Keratinocyte (primary cell): ENCODE results near the gene THAP10. TPM values are rescaled to one million over a fixed set of nuclear protein-coding genes. Genes with fewer than 3 reads are reported as not detected.

Experiments
- DNase-seq: peaks from one replicate; pipeline ENCODE4 v3.0.0-alpha.2; 2011; ENCODE audit warnings: low read depth, missing footprints, low spot score
- FAIRE-seq: peaks from 2 replicates; lab custom pipeline; 2011; peaks lifted over from hg19 to GRCh38; lab: Jason Lieb, UNC
- H2AFZ ChIP-seq: 2 replicates; pipeline ENCODE4 v1.6.0; 2012; ENCODE audit warnings: low read length, control low read depth, inconsistent platforms; ENCODE audit not compliant: control insufficient read depth
- H3K27ac ChIP-seq: 2 replicates; pipeline ENCODE4 v1.5.1; 2011; ENCODE audit warnings: low read length; ENCODE audit not compliant: control insufficient read depth, insufficient read depth
- H3K27me3 ChIP-seq: 3 replicates; pipeline ENCODE4 v1.6.0; 2011; ENCODE audit warnings: low read length; ENCODE audit not compliant: control insufficient read depth, insufficient read depth; ENCODE audit errors: extremely low read depth
- H3K36me3 ChIP-seq, 2 experiments: 2 replicates in 1 of 2; 3 replicates in 1 of 2; pipeline ENCODE4 v1.5.1; 2011; ENCODE audit warnings: low read length in 2 of 2, mild to moderate bottlenecking in 1 of 2; ENCODE audit not compliant: control insufficient read depth in 2 of 2, insufficient read depth in 2 of 2; ENCODE audit errors: extremely low read depth in 1 of 2
- H3K4me1 ChIP-seq: 3 replicates; pipeline ENCODE4 v1.5.1; 2011; ENCODE audit warnings: low read length; ENCODE audit not compliant: control insufficient read depth, insufficient read depth; ENCODE audit errors: extremely low read depth
- H3K4me2 ChIP-seq: 3 replicates; pipeline ENCODE4 v1.6.0; 2011; ENCODE audit warnings: low read depth, low read length; ENCODE audit not compliant: control insufficient read depth, insufficient read depth; ENCODE audit errors: extremely low read depth
- H3K4me3 ChIP-seq, 3 experiments: fragments of 200-600 bp in 1 of 3; sonication (generic) in 1 of 3; 2 replicates in 2 of 3; 3 replicates in 1 of 3; pipeline ENCODE4 v1.5.1; 2011 to 2016; ENCODE audit warnings: low read length in 3 of 3, mild to moderate bottlenecking in 3 of 3, control low read depth in 2 of 3, inconsistent platforms in 1 of 3, low read depth in 1 of 3, mixed read lengths in 1 of 3, mixed run types in 1 of 3, moderate library complexity in 1 of 3; ENCODE audit not compliant: control insufficient read depth in 2 of 3, insufficient read depth in 2 of 3; ENCODE audit errors: extremely low read depth in 1 of 3
- H3K79me2 ChIP-seq: 2 replicates; pipeline ENCODE4 v1.6.0; 2012; ENCODE audit warnings: low read length; ENCODE audit not compliant: control insufficient read depth, insufficient read depth
- H3K9ac ChIP-seq: 3 replicates; pipeline ENCODE4 v1.6.0; 2011; ENCODE audit warnings: low read length; ENCODE audit not compliant: control insufficient read depth, insufficient read depth; ENCODE audit errors: extremely low read depth
- H3K9me1 ChIP-seq: 3 replicates; pipeline ENCODE4 v1.6.0; 2011; ENCODE audit warnings: low read length; ENCODE audit not compliant: control insufficient read depth, insufficient read depth; ENCODE audit errors: extremely low read depth
- H3K9me3 ChIP-seq: 2 replicates; pipeline ENCODE4 v1.5.1; 2012; ENCODE audit warnings: low read depth, low read length; ENCODE audit not compliant: control insufficient read depth
- H4K20me1 ChIP-seq: 3 replicates; pipeline ENCODE4 v1.6.0; 2011; ENCODE audit warnings: low read length; ENCODE audit not compliant: control insufficient read depth, insufficient read depth; ENCODE audit errors: extremely low read depth
- EZH2 ChIP-seq: IDR thresholded peaks from one replicate; pipeline ENCODE4 v1.6.1; 2012; ENCODE audit warnings: inconsistent platforms, mild to moderate bottlenecking, low read length, moderate library complexity
- dilution Hi-C: fragments of 300-500 bp; cut with MboI; formaldehyde crosslinking; loops from one replicate; pipeline ENCODE4 v1.7.0; 2020; ENCODE audit warnings: low sequenced_read_pairs; ENCODE audit not compliant: extremely low pct_ligation_motif_present
- polyA plus RNA-seq, 5 experiments: library from polyadenylated mRNA; depleted of rRNA in 3 of 5; stranded (reverse) in 3 of 5; stranded (forward) in 1 of 5; unstranded in 1 of 5; fragments of >200 nt; gene quantifications; 1 replicate in 1 of 5; 2 replicates in 3 of 5; 3 replicates in 1 of 5; pipeline versions ENCODE4 v1.2.1 to v1.2.3, GENCODE V29; 2011 to 2012; ENCODE audit warnings: missing spikeins in 2 of 5, low read depth in 1 of 5, low replicate concordance in 1 of 5
- TF ChIP-seq, protein P1 (sequence below), 3 experiments: IDR thresholded peaks in 1 of 3; conservative IDR thresholded peaks in 1 of 3; optimal IDR thresholded peaks in 1 of 3; 2 replicates in 2 of 3; 3 replicates in 1 of 3; pipeline versions ENCODE3 to v1.5.1; 2011; ENCODE audit warnings: low read length in 3 of 3, mild to moderate bottlenecking in 3 of 3, moderate library complexity in 2 of 3, control low read depth in 1 of 3, inconsistent platforms in 1 of 3; ENCODE audit not compliant: insufficient read depth in 2 of 3; ENCODE audit errors: extremely low read depth in 1 of 3

The THAP10 gene
- polyA plus RNA-seq, 1 donor (not counting 4 experiments of a cell fraction or from before 2014, with no cell fraction given), result 3.1 TPM

DNA sequence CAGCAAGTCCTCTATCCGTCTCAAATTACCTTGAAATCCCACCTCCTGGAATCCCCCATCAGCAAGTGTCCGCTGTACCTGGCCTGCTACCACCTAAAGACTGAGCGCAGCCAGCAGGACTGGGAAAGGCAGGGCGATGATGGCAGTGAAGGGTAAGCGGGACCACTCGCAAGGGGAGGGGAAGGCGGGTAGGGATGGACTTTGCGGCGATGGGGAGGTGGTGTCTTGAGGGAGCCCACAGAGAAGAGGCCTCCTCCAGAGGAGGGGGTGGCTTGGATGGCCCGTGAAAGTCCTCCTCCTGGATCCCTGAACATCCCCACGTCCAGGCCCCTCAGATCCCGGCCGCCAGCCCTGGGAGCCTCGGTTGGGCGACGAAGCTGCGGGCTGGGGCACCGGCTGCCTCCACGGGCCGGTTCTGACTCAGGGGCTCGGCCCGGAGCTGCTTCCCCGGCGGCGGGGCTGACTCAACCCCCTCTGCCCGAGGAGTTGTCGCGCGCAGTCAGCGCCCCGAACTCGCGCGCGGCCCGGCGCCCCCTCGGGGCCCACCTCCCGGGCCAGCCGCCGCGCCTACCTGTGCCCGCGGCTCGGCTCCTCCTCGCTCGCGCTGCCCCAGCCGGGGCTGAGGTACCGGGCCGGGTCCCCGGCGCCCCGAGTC lies 38.8 kb downstream of the THAP10 start:
- H3K4me3 ChIP-seq, result peak overlapping the region; percentile 60 to 94 (median 80)
- H3K9me3 ChIP-seq, result no peaks in the 10 kb centered on the region
- H3K4me2 ChIP-seq, result peak overlapping the region; percentile 87
- H3K27ac ChIP-seq, result peak overlapping the region; percentile 82
- H3K4me1 ChIP-seq, result peaks cover 36% of the 10 kb centered on the region
- dilution Hi-C loops, result no loop called here
- H4K20me1 ChIP-seq, result no peaks in the 10 kb centered on the region
- no peaks in the 10 kb centered on the region for H3K27me3 ChIP-seq
- TF ChIP-seq EZH2, result no peak
- TF ChIP-seq, protein P1, sequence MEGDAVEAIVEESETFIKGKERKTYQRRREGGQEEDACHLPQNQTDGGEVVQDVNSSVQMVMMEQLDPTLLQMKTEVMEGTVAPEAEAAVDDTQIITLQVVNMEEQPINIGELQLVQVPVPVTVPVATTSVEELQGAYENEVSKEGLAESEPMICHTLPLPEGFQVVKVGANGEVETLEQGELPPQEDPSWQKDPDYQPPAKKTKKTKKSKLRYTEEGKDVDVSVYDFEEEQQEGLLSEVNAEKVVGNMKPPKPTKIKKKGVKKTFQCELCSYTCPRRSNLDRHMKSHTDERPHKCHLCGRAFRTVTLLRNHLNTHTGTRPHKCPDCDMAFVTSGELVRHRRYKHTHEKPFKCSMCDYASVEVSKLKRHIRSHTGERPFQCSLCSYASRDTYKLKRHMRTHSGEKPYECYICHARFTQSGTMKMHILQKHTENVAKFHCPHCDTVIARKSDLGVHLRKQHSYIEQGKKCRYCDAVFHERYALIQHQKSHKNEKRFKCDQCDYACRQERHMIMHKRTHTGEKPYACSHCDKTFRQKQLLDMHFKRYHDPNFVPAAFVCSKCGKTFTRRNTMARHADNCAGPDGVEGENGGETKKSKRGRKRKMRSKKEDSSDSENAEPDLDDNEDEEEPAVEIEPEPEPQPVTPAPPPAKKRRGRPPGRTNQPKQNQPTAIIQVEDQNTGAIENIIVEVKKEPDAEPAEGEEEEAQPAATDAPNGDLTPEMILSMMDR (optimal IDR thresholded peaks at IDR 0.05 in 1 of 3, IDR thresholded peaks at IDR 0.05 in 1 of 3, conservative IDR thresholded peaks at IDR 0.05 in 1 of 3; ENCODE audit: extremely low read depth in 1 of 3, insufficient read depth in 2 of 3, low read length in 3 of 3), result no peak
- peak overlapping the region; percentile 92 for H3K9ac ChIP-seq
- H3K9me1 ChIP-seq, result no peaks in the 10 kb centered on the region
- H3K36me3 ChIP-seq, result peaks cover 6 to 7% of the 10 kb centered on the region in 2 experiments
- H3K79me2 ChIP-seq, result peaks cover 5% of the 10 kb centered on the region
- H2AFZ ChIP-seq, result peak overlapping the region; percentile 65
- FAIRE-seq (no peak), DNase-seq (no peak)

GRCh38 chr15:70852501-70853317 lies 39.5 kb downstream of the THAP10 start:
- no peaks in the 10 kb centered on the region for H3K9me3 ChIP-seq
- H3K4me3 ChIP-seq, result peak overlapping the region; percentile 60 to 94 (median 80)
- no peak overlapping the region for H2AFZ ChIP-seq
- no peak for DNase-seq
- peaks cover 5% of the 10 kb centered on the region for H3K79me2 ChIP-seq
- peak overlapping the region; percentile 87 for H3K4me2 ChIP-seq
- peaks cover 36% of the 10 kb centered on the region for H3K4me1 ChIP-seq
- H3K27ac ChIP-seq, result peak overlapping the region; percentile 82
- no peak for TF ChIP-seq EZH2
- TF ChIP-seq, protein P1 (optimal IDR thresholded peaks at IDR 0.05 in 1 of 3, IDR thresholded peaks at IDR 0.05 in 1 of 3, conservative IDR thresholded peaks at IDR 0.05 in 1 of 3; ENCODE audit: extremely low read depth in 1 of 3, insufficient read depth in 2 of 3, low read length in 3 of 3), result no peak
- dilution Hi-C loops, result no loop called here
- H4K20me1 ChIP-seq, result no peaks in the 10 kb centered on the region
- H3K36me3 ChIP-seq, result peaks cover 6 to 7% of the 10 kb centered on the region in 2 experiments
- peak overlapping the region; percentile 92 for H3K9ac ChIP-seq
- peak; percentile 92 for FAIRE-seq
- H3K9me1 ChIP-seq, result no peaks in the 10 kb centered on the region
- no peaks in the 10 kb centered on the region for H3K27me3 ChIP-seq
